K562 (cell line): Measurements from ENCODE around the gene OOSP1. TPM values are rescaled to one million over a fixed set of nuclear protein-coding genes. Genes with fewer than 3 reads are reported as not detected.

Experiments used
- ATAC-seq: fragments of 200-7000 bp; cut with Tn5 transposase; 3 replicates; pipeline ENCODE4 v1.9.1; 2020; ENCODE audit warnings: moderate library complexity
- BruUV-seq: library from RNA; stranded (reverse); fragments of 400-500 nt; replicated peaks from 2 replicates; lab custom pipeline; 2021; lab: Mats Ljungman, UMichigan
- CTCF ChIA-PET: fragments of 300-600 bp; formaldehyde crosslinking; extraction: SDS; loops from one replicate; lab custom pipeline; 2021; ENCODE audit warnings: low intra/inter-chr PET ratio; lab: Yijun Ruan, JAX
- POLR2A ChIA-PET: fragments of 300-600, 350-650 bp; sonication (Branson Sonifier 250); formaldehyde crosslinking; extraction: SDS; loops from one replicate; lab custom pipeline; 2021; ENCODE audit warnings: antibody characterized with exemption, inconsistent platforms; lab: Yijun Ruan, JAX
- DNase-seq, 4 experiments: peaks; one replicate each; pipeline versions ENCODE4 v3.0.0 to v3.0.0-alpha.2; 2011 to 2018; ENCODE audit warnings: low spot score in 3 of 4, mixed read lengths in 3 of 4; ENCODE audit errors: extremely low read depth in 1 of 4
- FAIRE-seq: peaks from 2 replicates; lab custom pipeline; 2011; peaks lifted over from hg19 to GRCh38; lab: Jason Lieb, UNC
- H2AFZ ChIP-seq: 2 replicates; pipeline ENCODE4 v1.6.0; 2011; ENCODE audit warnings: low read depth, low read length, control low read depth, inconsistent platforms
- H3K27ac ChIP-seq: fragments of 200-600 bp; 3 replicates; pipeline ENCODE4 v1.8.0; 2011; ENCODE audit warnings: low read depth, mild to moderate bottlenecking, control low read depth, inconsistent platforms, low read length, moderate library complexity, mixed read lengths; ENCODE audit errors: extremely low read depth
- H3K27me3 ChIP-seq, 2 experiments: fragments of 300-600 bp in 1 of 2; 2 replicates in 1 of 2; 3 replicates in 1 of 2; pipeline versions ENCODE4 v1.6.0 to v1.8.0; 2011; ENCODE audit warnings: inconsistent platforms in 2 of 2, low read length in 2 of 2, mild to moderate bottlenecking in 1 of 2, mixed read lengths in 1 of 2, moderate library complexity in 1 of 2; ENCODE audit not compliant: control insufficient read depth in 2 of 2, insufficient read depth in 2 of 2
- H3K36me3 ChIP-seq: fragments of 300-600 bp; 3 replicates; pipeline ENCODE4 v1.8.0; 2011; ENCODE audit warnings: mild to moderate bottlenecking, low read length, inconsistent platforms; ENCODE audit not compliant: control insufficient read depth, insufficient read depth
- H3K4me1 ChIP-seq, 2 experiments: fragments of 200-600 bp in 1 of 2; replicated peaks in 1 of 2; 2 replicates in 1 of 2; 3 replicates in 1 of 2; pipeline versions ENCODE4 v1.5.1 to v1.8.0; 2011; ENCODE audit warnings: inconsistent platforms in 2 of 2, low read length in 2 of 2, mild to moderate bottlenecking in 1 of 2, mixed read lengths in 1 of 2, moderate library complexity in 1 of 2; ENCODE audit not compliant: control insufficient read depth in 2 of 2, insufficient read depth in 2 of 2
- H3K4me2 ChIP-seq: 2 replicates; pipeline ENCODE4 v1.6.1; 2011; ENCODE audit warnings: low read length, control low read depth, inconsistent platforms, mixed read lengths; ENCODE audit not compliant: insufficient read depth
- H3K4me3 ChIP-seq: fragments of 200-600 bp; sonication (generic), shearing (Covaris generic); 2 replicates; pipeline ENCODE4 v1.5.1; 2016; ENCODE audit warnings: control low read depth, inconsistent platforms
- H3K79me2 ChIP-seq: fragments of 200-600 bp; 3 replicates; pipeline ENCODE4 v1.8.0; 2011; ENCODE audit warnings: low read length, inconsistent platforms; ENCODE audit not compliant: control insufficient read depth, insufficient read depth
- H3K9ac ChIP-seq, 2 experiments: 2 replicates each; pipeline versions ENCODE4 v1.6.0 to v1.6.1; 2011; ENCODE audit warnings: low read depth in 2 of 2, low read length in 2 of 2, control low read depth in 1 of 2, inconsistent platforms in 1 of 2, mild to moderate bottlenecking in 1 of 2, mixed read lengths in 1 of 2; ENCODE audit not compliant: insufficient read depth in 1 of 2
- H3K9me1 ChIP-seq: one replicate; pipeline ENCODE4 v1.6.0; 2011; ENCODE audit warnings: inconsistent platforms, mild to moderate bottlenecking, low read length, moderate library complexity; ENCODE audit not compliant: control insufficient read depth, insufficient read depth
- H3K9me3 ChIP-seq: replicated peaks from 2 replicates; pipeline ENCODE4 v1.5.1; 2011; ENCODE audit warnings: low read depth, low read length, inconsistent platforms; ENCODE audit not compliant: control insufficient read depth, insufficient read depth
- H4K20me1 ChIP-seq: replicated peaks from 2 replicates; pipeline ENCODE4 v1.6.1; 2011; ENCODE audit warnings: low read length, inconsistent platforms, mixed read lengths; ENCODE audit not compliant: control insufficient read depth, insufficient read depth
- ATF6 ChIP-seq: sonication (generic); formaldehyde crosslinking; IDR thresholded peaks from 2 replicates; pipeline ENCODE4 v1.4.0; 2020; ENCODE audit warnings: mild to moderate bottlenecking, missing genetic modification reagents
- HMG20B ChIP-seq: fragments of 250-450 bp; sonication (Bioruptor Pico); IDR thresholded peaks from 2 replicates; pipeline ENCODE4 v1.5.0; 2021; ENCODE audit warnings: mild to moderate bottlenecking
- RBM34 ChIP-seq: fragments of 200-400 bp; formaldehyde crosslinking; IDR thresholded peaks from 2 replicates; pipeline ENCODE4 v1.6.1; 2018; ENCODE audit warnings: low read length, borderline replicate concordance; ENCODE audit not compliant: insufficient read depth
- REST ChIP-seq, 2 experiments: fragments of 450-650 bp; formaldehyde crosslinking in 1 of 2; IDR thresholded peaks; 2 replicates each; pipeline versions ENCODE4 v1.4.0 to v1.6.1; 2014 to 2020; ENCODE audit warnings: mild to moderate bottlenecking in 2 of 2, borderline replicate concordance in 1 of 2, low read depth in 1 of 2
- ZBTB2 ChIP-seq: fragments of 450-650 bp; IDR thresholded peaks from 2 replicates; pipeline ENCODE4 v1.6.1; 2016; ENCODE audit warnings: antibody characterized with exemption
- ZNF347 ChIP-seq: fragments of 450-650 bp; formaldehyde crosslinking; IDR thresholded peaks from 2 replicates; pipeline ENCODE4 v1.4.0; 2020; ENCODE audit warnings: low read depth, mild to moderate bottlenecking, moderate library complexity
- WGBS: fragments of 100-300 bp; shearing (Covaris generic); methylation state at CpG from one replicate; pipeline ENCODE4 v1.1.6; 2016; ENCODE audit warnings: low coverage, mixed read lengths; ENCODE audit not compliant: insufficient coverage; ENCODE audit errors: missing lambda C conversion rate; 5-methylcytosine and 5-hydroxymethylcytosine counted together
- in situ Hi-C: fragments of 300-500 bp; cut with MboI; formaldehyde crosslinking; loops from 4 replicates; pipeline ENCODE4 v1.15.0; 2018; ENCODE audit warnings: inconsistent platforms, mixed read lengths
- intact Hi-C: fragments of 100-400 bp; cut with micrococcal nuclease; formaldehyde crosslinking; loops from 2 replicates; pipeline ENCODE4 v1.14.2; 2022
- polyA plus RNA-seq, 8 experiments: library from polyadenylated mRNA; depleted of rRNA in 4 of 8; stranded (reverse) in 5 of 8; unstranded in 3 of 8; fragments of >200 nt; fragmentation: Nextera tagmentation in 2 of 8; fragmentation: Illumina TruSeq in 1 of 8; extraction: Ambion mirVana in 2 of 8; extraction: Trizol in 1 of 8; gene quantifications; 2 replicates each; pipeline versions ENCODE4 v1.2.1 to v1.2.3, GENCODE V29; 2011 to 2014; ENCODE audit warnings: inconsistent platforms in 1 of 8, missing spikeins in 1 of 8
- total RNA-seq, 7 experiments: library from RNA; depleted of rRNA in 6 of 7; stranded (reverse); fragments of >200 nt in 6 of 7; fragmentation: Illumina TruSeq in 2 of 7; extraction: Trizol in 2 of 7; gene quantifications; 2 replicates each; pipeline versions ENCODE4 v1.2.1 to v1.2.3, GENCODE V29; 2011 to 2021; ENCODE audit warnings: low replicate concordance in 1 of 7

OOSP1 gene
- total and polyA plus RNA-seq, 9 of the 15 experiments (the other 6 are each of a cell fraction or from before 2014, with no cell fraction given), result 0.14 to 3.0 (median 0.61) TPM

- BruUV-seq, result no TSS peak
- FAIRE-seq, result no peak
- no peaks in the 10 kb centered on the region for H3K9me3 ChIP-seq
- H4K20me1 ChIP-seq, result no peaks in the 10 kb centered on the region
- TF ChIP-seq ATF6 (no peak), REST (IDR thresholded peaks at IDR 0.05; ENCODE audit: borderline replicate concordance) (no peak), REST (CRISPR knock-in tag; IDR thresholded peaks at IDR 0.05; ENCODE audit: low read depth) (no peak), RBM34 (no peak), ZBTB2 (no peak), ZNF347 (CRISPR knock-in tag) (no peak), HMG20B (CRISPR knock-in tag) (no peak)
- H3K27ac ChIP-seq, result no peak overlapping the region
- no peak overlapping the region for H3K4me2 ChIP-seq
- no peaks in the 10 kb centered on the region for H3K36me3 ChIP-seq
- no peaks in the 10 kb centered on the region; a peak in 1 of 5 replicates for H3K4me1 ChIP-seq
- ATAC-seq, result peak; percentile 74
- H2AFZ ChIP-seq, result peak overlapping the region; percentile 34; the same call in 1 of the 2 replicates
- H3K9me1 ChIP-seq, result no peaks in the 10 kb centered on the region
- no peak overlapping the region for H3K4me3 ChIP-seq
- WGBS, result 83% methylated on average over 2 of the region's 3 CpGs
- in situ Hi-C loops (no loop called here), intact Hi-C loops (no loop called here)
- no peak overlapping the region for H3K9ac ChIP-seq
- ChIA-PET CTCF (no interaction called here), POLR2A (interaction anchor here (0.6 kb wide), 1 partner anchor 781 kb away, joined by 3 read pairs; no protein-coding TSS in a partner anchor)
- no peaks in the 10 kb centered on the region for H3K79me2 ChIP-seq
- no peaks in the 10 kb centered on the region for H3K27me3 ChIP-seq
- peak in 3 of 4 experiments; percentile 16 to 18 (median 16) for DNase-seq
Measured at GRCh38 chr11:59943997-59944714, 5.9 kb downstream of the OOSP1 start.
